GM23248 (cell line): Measurements from ENCODE around the gene SGTA.

Experiments
- EZH2 ChIP-seq: fragments of 200-600 bp; sonication (generic); IDR thresholded peaks from 2 replicates; pipeline ENCODE4 v1.6.1; 2018; ENCODE audit warnings: antibody characterized with exemption, mild to moderate bottlenecking; ENCODE audit not compliant: insufficient read depth, poor library complexity, severe bottlenecking
- EZH2phosphoT487 ChIP-seq: fragments of 200-600 bp; sonication (generic); IDR thresholded peaks from 2 replicates; pipeline ENCODE4 v1.6.1; 2018; ENCODE audit warnings: antibody characterized with exemption, moderate library complexity, mild to moderate bottlenecking, low read depth; ENCODE audit not compliant: insufficient read depth

DNA sequence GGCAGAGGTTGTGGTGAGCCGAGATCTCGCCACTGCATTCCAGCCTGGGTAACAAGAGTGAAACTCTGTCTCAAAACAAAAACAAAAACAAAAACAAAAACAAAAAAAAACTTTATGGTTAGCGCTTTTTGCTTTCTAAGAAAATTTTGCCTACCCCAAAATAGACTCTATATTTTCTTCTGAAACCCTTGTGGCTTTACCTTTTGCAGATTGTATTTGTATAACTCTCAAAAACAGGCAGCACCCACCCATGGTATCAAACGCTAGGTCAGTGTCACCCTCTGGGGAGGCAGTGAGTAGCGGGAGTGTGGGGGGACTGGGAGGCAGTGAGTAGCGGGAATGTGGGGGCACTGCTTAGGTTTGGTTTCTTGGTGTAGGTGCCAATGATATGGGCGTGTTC is 35.7 kb downstream of the SGTA start:
- TF ChIP-seq EZH2phosphoT487 (no peak), EZH2 (no peak)
